SK-N-MC (cell line): ENCODE data around the gene TFF2.

Experiments
- EZH2 ChIP-seq: fragments of 200-600 bp; sonication (generic); IDR thresholded peaks from one replicate; pipeline ENCODE4 v1.6.1; 2017; ENCODE audit warnings: antibody characterized with exemption
- FOXP2 ChIP-seq: optimal IDR thresholded peaks from 2 replicates; pipeline ENCODE3; 2011; ENCODE audit warnings: mild to moderate bottlenecking, moderate library complexity; ENCODE audit not compliant: insufficient read depth; ENCODE audit errors: extremely low read length, control extremely low read depth
- POLR2AphosphoS5 ChIP-seq: IDR thresholded peaks from 2 replicates; pipeline ENCODE4 v1.6.1; 2012; ENCODE audit warnings: mild to moderate bottlenecking, low read depth, low read length, borderline replicate concordance

GRCh38 chr21:42300956-42301355 lies 49.8 kb downstream of the TFF2 start:
- TF ChIP-seq POLR2AphosphoS5 (no peak), EZH2 (no peak), FOXP2 (no peak)
